HFF-Myc (cell line): ENCODE results near the gene PPP2R5C.
A peak's percentile ranks its signal among the peaks of the same experiment; 100 is the strongest.

Experiments
- DNase-seq: peaks from one replicate; pipeline ENCODE4 v3.0.0-alpha.2; 2011; ENCODE audit warnings: low read depth; ENCODE audit errors: extremely low read depth
- H3K4me3 ChIP-seq: replicated peaks from 2 replicates; pipeline ENCODE4 v1.5.1; 2011; ENCODE audit warnings: low read depth, mild to moderate bottlenecking, control low read depth, low read length
- CTCF ChIP-seq: IDR thresholded peaks from 2 replicates; pipeline ENCODE4 v1.5.1; 2012; ENCODE audit warnings: mild to moderate bottlenecking, low read depth, low read length, control low read depth; ENCODE audit errors: missing control alignments

The PPP2R5C gene

DNA sequence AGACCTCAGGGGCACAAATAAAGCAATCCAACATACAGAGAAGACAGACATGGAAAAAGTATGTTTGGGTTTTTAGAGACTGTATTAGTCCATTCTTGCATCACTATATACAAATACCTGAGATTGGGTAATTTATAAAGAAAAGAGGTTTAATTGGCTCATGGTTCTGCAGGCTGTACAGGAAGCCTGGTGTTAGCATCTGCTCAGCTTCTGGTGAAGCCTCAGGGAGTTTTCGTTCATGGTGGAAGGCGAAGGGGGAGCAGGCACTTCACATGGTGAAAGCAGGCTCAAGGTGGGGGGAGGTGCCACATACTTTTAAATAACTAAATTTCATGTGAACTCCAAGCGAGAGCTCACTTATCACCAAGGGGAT, 3.7 kb upstream of the PPP2R5C start:
- no peak for TF ChIP-seq CTCF
- H3K4me3 ChIP-seq, result no peak overlapping the region
- no peak for DNase-seq

GRCh38 chr14:101758913-101759593, 2.5 kb upstream of the PPP2R5C start:
- no peak for TF ChIP-seq CTCF
- no peak overlapping the region for H3K4me3 ChIP-seq
- no peak for DNase-seq

DNA sequence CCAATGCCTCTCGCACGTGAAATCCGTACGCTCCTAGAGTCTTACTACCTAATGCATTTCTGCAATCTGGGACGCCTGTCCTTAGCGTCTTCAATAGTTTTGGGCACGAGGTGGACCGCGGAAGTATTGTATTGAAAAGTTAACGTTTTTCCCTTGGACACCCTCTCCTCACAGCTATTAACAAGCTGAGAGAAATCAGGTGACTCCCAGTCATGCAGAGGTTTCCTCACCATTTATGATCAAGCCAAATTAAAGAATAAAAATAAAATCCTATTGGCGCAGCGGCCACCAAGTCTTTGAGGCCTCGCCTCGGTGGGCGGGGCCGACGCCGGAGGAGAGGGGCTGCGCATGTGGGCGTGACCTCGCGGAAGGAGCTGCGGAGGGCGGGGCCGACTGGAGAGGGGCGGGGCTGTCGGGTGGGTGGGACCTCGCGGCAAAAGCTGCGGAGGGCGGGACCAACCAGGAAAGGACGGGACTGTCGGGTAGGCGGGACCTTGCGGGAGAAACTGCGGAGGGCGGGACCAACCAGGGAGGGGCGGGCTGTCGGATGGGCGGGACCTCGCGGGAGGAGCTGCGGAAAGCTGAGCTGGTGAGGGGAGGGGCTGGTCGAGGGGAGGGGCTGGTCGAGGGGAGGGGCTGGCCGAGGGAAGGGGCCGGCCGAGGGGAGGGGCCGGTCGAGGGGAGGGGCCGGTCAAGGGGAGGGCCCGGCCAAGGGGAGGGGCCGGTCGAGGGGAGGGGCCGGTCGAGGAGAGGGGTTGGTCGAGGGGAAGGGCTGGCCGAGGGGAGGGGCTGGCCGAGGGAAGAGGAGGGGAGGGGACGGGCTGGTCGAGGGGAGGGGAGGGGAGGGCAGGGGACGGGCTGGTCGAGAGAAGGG, 1.1 kb upstream of the PPP2R5C start:
- H3K4me3 ChIP-seq, result peak overlapping the region; percentile 20
- DNase-seq, result peak; percentile 90
- TF ChIP-seq CTCF, result no peak

DNA sequence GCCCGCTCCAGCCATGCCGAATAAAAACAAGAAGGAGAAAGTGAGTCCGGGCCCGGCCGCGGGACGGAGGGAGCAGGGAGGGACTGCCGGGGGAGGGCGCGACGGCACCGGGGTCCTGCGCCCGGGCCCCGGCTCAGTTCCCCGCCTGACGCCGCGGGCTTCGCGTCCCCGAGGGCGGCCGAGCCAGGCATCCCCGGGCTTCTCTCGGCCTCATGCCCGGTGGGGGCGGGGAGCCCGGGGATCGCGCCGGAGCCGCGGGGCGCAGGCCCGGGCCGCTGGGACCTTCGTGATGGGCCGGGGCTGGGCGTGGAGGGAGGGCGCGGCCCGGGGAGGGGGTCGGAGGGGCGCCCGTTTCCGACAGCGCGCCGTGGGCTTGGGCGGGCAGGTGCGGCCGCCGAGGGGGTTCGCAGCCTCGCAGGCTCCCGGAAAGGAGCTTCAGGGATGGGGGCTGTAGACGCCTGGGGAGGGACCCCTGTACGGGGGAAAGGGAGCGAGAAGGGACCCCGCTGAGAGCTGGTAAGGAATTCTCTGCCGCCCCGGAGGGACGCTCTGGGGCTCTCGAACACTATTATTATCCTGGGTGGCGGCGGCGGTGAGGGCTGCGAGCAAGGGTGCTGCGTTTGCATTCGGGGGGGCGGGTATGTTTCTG, 496 bp downstream of the PPP2R5C start:
- TF ChIP-seq CTCF, result no peak

DNA sequence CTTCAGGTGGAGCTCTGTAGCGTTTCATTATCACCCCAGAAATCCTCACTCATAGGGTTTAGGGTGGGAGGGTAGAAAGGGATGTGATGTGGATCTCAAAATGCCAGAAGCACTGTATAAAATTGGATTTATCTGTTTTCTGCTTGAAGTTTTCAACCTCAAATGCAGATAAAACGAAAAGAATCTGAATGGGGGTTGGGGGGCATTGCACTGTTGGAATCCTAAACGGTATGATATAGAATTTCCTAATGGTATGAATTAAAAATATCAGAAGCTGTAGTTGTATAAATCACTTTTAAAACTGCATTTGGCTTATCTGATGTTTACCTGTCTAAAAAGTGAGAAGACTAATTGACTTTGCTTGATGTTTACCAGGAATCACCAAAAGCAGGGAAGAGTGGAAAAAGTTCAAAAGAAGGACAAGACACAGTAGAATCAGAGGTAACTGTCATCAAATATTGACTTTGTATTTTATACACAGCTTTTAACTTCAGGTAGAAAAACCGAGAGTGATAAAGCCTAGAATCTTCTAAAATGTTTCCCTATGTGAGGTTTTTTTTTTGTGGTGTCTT, 1.1 kb downstream of the PPP2R5C start:
- peak overlapping the region; percentile 43 for H3K4me3 ChIP-seq
- no peak for TF ChIP-seq CTCF
- DNase-seq, result no peak

More for the DNA sequence above, 496 bp downstream of the PPP2R5C start:
- no peak for DNase-seq
- H3K4me3 ChIP-seq, result peak overlapping the region; percentile 43

DNA sequence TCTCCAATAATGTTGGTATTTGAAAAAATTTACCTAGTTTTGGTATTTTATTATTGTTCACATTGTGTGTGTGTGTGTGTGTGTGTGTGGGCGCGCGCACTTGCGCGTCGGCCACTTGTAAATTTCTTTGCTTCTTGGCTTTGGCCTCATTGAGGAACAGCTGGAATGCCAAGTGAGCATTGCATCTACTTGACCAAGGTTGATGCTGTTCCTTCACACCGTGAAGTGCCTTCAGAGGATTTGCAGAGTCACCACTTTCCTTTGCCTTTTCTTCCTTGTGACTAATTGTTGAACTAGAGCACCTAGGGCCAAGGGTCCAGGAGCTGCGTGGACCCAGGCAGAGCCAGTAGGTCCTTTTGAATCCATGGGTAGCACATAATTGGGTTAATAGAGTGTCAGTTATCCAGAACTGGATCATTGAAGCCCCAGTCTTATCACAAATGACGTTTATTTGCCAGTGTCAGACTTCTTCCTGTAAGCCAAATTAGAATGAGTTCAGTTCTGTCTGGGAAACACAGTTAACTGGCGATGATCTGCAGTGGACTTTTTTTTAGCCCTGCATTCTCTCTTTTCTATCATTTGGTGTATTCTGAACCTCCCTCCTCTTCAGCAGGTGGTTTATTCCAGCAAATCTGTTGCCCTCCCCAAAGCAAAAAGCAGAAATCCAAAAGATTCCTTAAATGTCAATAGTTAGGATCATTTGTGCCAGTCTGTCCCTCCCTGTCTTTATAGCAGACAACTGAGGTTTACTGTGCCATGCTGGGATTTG, 2.6 kb downstream of the PPP2R5C start:
- no peak for DNase-seq

More for the DNA sequence above, 2.6 kb downstream of the PPP2R5C start:
- no peak overlapping the region for H3K4me3 ChIP-seq
- TF ChIP-seq CTCF, result no peak
